Measurements from ENCODE around the gene ZFP92.
A peak's percentile ranks its signal among the peaks of the same experiment; 100 is the strongest.
"Not testable (repeated sequence)": the region's sequence is repeated elsewhere in the genome, so short reads cannot be mapped to it uniquely, and the experiment has no call there.

Gene ZFP92

GRCh38 chrX:153411255-153411987 is at the start of gene ZFP92:
ZFP92 (plus strand) TSS chrX:153411472; CDS start chrX:153418323, 6,851 bp downstream.
- DNase-seq: peak; percentile 14

- DNase-seq: no peak
Measured at GRCh38 chrX:153361781-153362397, 49.4 kb upstream of the ZFP92 start.

GRCh38 chrX:153365670-153366069 is 45.6 kb upstream of the ZFP92 start:
- DNase-seq: no peak

- no peak for DNase-seq
Measured at GRCh38 chrX:153366119-153366518, 45.2 kb upstream of the ZFP92 start.

GRCh38 chrX:153366878-153367538 is 44.3 kb upstream of the ZFP92 start:
- DNase-seq: no peak

- no peak for DNase-seq
Measured at GRCh38 chrX:153370293-153371055, 40.8 kb upstream of the ZFP92 start.

- DNase-seq: no peak
Measured at GRCh38 chrX:153371256-153371655, 40.0 kb upstream of the ZFP92 start.

- DNase-seq: no peak
Measured at GRCh38 chrX:153372949-153373348, 38.3 kb upstream of the ZFP92 start.

GRCh38 chrX:153374426-153374825 is 36.8 kb upstream of the ZFP92 start:
- no peak for DNase-seq

GRCh38 chrX:153375571-153375970 is 35.7 kb upstream of the ZFP92 start:
- no peak for DNase-seq

GRCh38 chrX:153377727-153378126 is 33.5 kb upstream of the ZFP92 start:
- no peak for DNase-seq

- DNase-seq: no peak
Measured at GRCh38 chrX:153378607-153379006, 32.7 kb upstream of the ZFP92 start.

GRCh38 chrX:153379508-153379907 is 31.8 kb upstream of the ZFP92 start:
- no peak for DNase-seq

- no peak for DNase-seq
Measured at GRCh38 chrX:153379971-153380581, 31.2 kb upstream of the ZFP92 start.

GRCh38 chrX:153380691-153381090 is 30.6 kb upstream of the ZFP92 start:
- no peak for DNase-seq

GRCh38 chrX:153381684-153382532 is 29.4 kb upstream of the ZFP92 start:
- peak; percentile 23 for DNase-seq

- no peak for DNase-seq
Measured at GRCh38 chrX:153382563-153383482, 28.4 kb upstream of the ZFP92 start.

- DNase-seq: no peak
Measured at GRCh38 chrX:153384390-153384789, 26.9 kb upstream of the ZFP92 start.

- not testable (repeated sequence) for DNase-seq
Measured at GRCh38 chrX:153384973-153385372, 26.3 kb upstream of the ZFP92 start.

- DNase-seq: no peak
Measured at GRCh38 chrX:153386097-153386496, 25.2 kb upstream of the ZFP92 start.

- DNase-seq: no peak
Measured at GRCh38 chrX:153387345-153387744, 23.9 kb upstream of the ZFP92 start.
